HL-60 (cell line): Measurements from ENCODE around the gene KCNMA1.

Experiments
- GABPA ChIP-seq: IDR thresholded peaks from 2 replicates; pipeline ENCODE4 v1.6.1; 2012; ENCODE audit warnings: low read depth
- POLR2AphosphoS5 ChIP-seq: IDR thresholded peaks from 2 replicates; pipeline ENCODE4 v1.6.1; 2012; ENCODE audit warnings: low read depth
- SPI1 ChIP-seq: IDR thresholded peaks from 2 replicates; pipeline ENCODE4 v1.6.1; 2012; ENCODE audit warnings: low read depth, mild to moderate bottlenecking, borderline replicate concordance
- TF ChIP-seq, protein P1 (sequence below): IDR thresholded peaks from one replicate; pipeline ENCODE4 v1.5.1; 2011; ENCODE audit warnings: low read length, control low read depth, inconsistent platforms; ENCODE audit not compliant: insufficient read depth
- TF ChIP-seq, protein P2 (sequence below): IDR thresholded peaks from 2 replicates; pipeline ENCODE4 v1.6.1; 2012; ENCODE audit warnings: low read depth; ENCODE audit not compliant: insufficient replicate concordance

- TF ChIP-seq, protein P1, sequence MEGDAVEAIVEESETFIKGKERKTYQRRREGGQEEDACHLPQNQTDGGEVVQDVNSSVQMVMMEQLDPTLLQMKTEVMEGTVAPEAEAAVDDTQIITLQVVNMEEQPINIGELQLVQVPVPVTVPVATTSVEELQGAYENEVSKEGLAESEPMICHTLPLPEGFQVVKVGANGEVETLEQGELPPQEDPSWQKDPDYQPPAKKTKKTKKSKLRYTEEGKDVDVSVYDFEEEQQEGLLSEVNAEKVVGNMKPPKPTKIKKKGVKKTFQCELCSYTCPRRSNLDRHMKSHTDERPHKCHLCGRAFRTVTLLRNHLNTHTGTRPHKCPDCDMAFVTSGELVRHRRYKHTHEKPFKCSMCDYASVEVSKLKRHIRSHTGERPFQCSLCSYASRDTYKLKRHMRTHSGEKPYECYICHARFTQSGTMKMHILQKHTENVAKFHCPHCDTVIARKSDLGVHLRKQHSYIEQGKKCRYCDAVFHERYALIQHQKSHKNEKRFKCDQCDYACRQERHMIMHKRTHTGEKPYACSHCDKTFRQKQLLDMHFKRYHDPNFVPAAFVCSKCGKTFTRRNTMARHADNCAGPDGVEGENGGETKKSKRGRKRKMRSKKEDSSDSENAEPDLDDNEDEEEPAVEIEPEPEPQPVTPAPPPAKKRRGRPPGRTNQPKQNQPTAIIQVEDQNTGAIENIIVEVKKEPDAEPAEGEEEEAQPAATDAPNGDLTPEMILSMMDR = no peak
- TF ChIP-seq POLR2AphosphoS5 (no peak), GABPA (no peak), SPI1 (no peak)
- TF ChIP-seq, protein P2, sequence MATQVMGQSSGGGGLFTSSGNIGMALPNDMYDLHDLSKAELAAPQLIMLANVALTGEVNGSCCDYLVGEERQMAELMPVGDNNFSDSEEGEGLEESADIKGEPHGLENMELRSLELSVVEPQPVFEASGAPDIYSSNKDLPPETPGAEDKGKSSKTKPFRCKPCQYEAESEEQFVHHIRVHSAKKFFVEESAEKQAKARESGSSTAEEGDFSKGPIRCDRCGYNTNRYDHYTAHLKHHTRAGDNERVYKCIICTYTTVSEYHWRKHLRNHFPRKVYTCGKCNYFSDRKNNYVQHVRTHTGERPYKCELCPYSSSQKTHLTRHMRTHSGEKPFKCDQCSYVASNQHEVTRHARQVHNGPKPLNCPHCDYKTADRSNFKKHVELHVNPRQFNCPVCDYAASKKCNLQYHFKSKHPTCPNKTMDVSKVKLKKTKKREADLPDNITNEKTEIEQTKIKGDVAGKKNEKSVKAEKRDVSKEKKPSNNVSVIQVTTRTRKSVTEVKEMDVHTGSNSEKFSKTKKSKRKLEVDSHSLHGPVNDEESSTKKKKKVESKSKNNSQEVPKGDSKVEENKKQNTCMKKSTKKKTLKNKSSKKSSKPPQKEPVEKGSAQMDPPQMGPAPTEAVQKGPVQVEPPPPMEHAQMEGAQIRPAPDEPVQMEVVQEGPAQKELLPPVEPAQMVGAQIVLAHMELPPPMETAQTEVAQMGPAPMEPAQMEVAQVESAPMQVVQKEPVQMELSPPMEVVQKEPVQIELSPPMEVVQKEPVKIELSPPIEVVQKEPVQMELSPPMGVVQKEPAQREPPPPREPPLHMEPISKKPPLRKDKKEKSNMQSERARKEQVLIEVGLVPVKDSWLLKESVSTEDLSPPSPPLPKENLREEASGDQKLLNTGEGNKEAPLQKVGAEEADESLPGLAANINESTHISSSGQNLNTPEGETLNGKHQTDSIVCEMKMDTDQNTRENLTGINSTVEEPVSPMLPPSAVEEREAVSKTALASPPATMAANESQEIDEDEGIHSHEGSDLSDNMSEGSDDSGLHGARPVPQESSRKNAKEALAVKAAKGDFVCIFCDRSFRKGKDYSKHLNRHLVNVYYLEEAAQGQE = no peak
These were observed 478.0 kb downstream of the KCNMA1 start for GRCh38 chr10:77159538-77160110.
